ENCODE measurements around the gene FCHSD1.

FCHSD1 gene

DNA sequence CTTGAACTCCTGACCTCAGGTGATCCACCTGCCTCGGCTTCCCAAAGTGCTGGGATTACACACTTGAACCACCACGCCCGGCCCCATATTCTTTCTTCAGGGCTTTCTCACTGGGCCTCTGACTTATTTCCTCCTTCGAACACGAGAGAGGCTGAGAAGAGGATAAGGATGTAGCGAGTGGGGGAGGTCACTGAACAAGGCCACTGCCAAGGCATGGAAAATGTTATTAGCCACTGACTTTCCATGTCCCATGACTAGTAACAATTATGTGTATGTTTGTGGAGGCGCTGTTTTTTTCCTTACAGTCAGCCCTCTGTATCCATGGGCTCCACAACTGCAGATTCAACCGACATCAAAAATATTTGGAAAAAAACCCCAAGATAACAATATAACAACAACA, 12.3 kb upstream of the FCHSD1 start:
- ATAC-seq = no peak
- TF ChIP-seq TOX (CRISPR knock-in tag; IDR thresholded peaks at IDR 0.05; ENCODE audit: borderline replicate concordance) (no peak), ZFP30 (CRISPR knock-in tag; IDR thresholded peaks at IDR 0.05) (no peak), TSHZ2 (CRISPR knock-in tag; IDR thresholded peaks at IDR 0.05) (no peak), PPARA (CRISPR knock-in tag; IDR thresholded peaks at IDR 0.05; ENCODE audit: borderline replicate concordance) (no peak), OSR1 (CRISPR knock-in tag; IDR thresholded peaks at IDR 0.05) (no peak), GLIS3 (CRISPR knock-in tag; IDR thresholded peaks at IDR 0.05) (no peak), ZNF70 (CRISPR knock-in tag; IDR thresholded peaks at IDR 0.05) (no peak), ZC3H10 (CRISPR knock-in tag; IDR thresholded peaks at IDR 0.05) (no peak), ESRRG (CRISPR knock-in tag; IDR thresholded peaks at IDR 0.05) (no peak), ZFP3 (CRISPR knock-in tag; IDR thresholded peaks at IDR 0.05) (no peak), ZNF8 (CRISPR knock-in tag; IDR thresholded peaks at IDR 0.05) (no peak), BACH2 (CRISPR knock-in tag; IDR thresholded peaks at IDR 0.05; ENCODE audit: borderline replicate concordance) (no peak), ZNF565 (CRISPR knock-in tag; conservative IDR thresholded peaks at IDR 0.05; ENCODE audit: low read depth) (no peak), RARB (CRISPR knock-in tag; IDR thresholded peaks at IDR 0.05) (no peak)
- TF ChIP-seq, protein P1, sequence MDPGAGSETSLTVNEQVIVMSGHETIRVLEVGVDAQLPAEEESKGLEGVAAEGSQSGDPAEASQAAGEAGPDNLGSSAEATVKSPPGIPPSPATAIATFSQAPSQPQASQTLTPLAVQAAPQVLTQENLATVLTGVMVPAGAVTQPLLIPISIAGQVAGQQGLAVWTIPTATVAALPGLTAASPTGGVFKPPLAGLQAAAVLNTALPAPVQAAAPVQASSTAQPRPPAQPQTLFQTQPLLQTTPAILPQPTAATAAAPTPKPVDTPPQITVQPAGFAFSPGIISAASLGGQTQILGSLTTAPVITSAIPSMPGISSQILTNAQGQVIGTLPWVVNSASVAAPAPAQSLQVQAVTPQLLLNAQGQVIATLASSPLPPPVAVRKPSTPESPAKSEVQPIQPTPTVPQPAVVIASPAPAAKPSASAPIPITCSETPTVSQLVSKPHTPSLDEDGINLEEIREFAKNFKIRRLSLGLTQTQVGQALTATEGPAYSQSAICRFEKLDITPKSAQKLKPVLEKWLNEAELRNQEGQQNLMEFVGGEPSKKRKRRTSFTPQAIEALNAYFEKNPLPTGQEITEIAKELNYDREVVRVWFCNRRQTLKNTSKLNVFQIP (CRISPR knock-in tag; IDR thresholded peaks at IDR 0.05; ENCODE audit: borderline replicate concordance, low read depth) = no peak
- TF ChIP-seq, protein P2, sequence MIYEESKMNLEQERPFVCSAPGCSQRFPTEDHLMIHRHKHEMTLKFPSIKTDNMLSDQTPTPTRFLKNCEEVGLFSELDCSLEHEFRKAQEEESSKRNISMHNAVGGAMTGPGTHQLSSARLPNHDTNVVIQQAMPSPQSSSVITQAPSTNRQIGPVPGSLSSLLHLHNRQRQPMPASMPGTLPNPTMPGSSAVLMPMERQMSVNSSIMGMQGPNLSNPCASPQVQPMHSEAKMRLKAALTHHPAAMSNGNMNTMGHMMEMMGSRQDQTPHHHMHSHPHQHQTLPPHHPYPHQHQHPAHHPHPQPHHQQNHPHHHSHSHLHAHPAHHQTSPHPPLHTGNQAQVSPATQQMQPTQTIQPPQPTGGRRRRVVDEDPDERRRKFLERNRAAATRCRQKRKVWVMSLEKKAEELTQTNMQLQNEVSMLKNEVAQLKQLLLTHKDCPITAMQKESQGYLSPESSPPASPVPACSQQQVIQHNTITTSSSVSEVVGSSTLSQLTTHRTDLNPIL (CRISPR knock-in tag; IDR thresholded peaks at IDR 0.05; ENCODE audit: low read depth) = no peak
- TF ChIP-seq, protein P3, sequence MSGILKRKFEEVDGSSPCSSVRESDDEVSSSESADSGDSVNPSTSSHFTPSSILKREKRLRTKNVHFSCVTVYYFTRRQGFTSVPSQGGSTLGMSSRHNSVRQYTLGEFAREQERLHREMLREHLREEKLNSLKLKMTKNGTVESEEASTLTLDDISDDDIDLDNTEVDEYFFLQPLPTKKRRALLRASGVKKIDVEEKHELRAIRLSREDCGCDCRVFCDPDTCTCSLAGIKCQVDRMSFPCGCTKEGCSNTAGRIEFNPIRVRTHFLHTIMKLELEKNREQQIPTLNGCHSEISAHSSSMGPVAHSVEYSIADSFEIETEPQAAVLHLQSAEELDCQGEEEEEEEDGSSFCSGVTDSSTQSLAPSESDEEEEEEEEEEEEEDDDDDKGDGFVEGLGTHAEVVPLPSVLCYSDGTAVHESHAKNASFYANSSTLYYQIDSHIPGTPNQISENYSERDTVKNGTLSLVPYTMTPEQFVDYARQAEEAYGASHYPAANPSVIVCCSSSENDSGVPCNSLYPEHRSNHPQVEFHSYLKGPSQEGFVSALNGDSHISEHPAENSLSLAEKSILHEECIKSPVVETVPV (CRISPR knock-in tag; IDR thresholded peaks at IDR 0.05) = no peak

DNA sequence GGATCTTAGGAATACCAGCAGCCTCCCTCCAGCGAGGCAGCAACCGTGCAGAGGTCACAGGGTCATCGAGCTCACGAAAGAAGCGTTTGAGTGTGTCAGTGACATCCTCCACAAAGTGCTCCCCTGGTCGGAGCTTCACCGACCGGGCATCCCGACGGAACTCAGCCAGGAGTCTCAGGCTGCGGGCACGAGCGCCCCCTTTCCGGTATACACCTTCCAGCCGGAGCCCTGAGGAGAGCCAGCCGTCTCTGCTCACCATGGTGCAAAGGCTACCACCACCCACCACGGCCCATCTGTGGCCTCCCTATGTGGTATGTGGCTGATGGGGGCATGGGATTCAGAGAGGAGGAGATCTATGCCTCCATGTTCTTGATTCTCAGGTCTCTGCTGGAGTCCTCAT, 10.8 kb upstream of the FCHSD1 start:
- TF ChIP-seq SNAI2 (CRISPR knock-in tag; IDR thresholded peaks at IDR 0.05) (no peak), ZC3H10 (CRISPR knock-in tag; IDR thresholded peaks at IDR 0.05) (no peak), GLIS3 (CRISPR knock-in tag; IDR thresholded peaks at IDR 0.05) (no peak), BACH2 (CRISPR knock-in tag; IDR thresholded peaks at IDR 0.05; ENCODE audit: borderline replicate concordance) (no peak), CSDC2 (CRISPR knock-in tag; IDR thresholded peaks at IDR 0.05) (no peak), TOX (CRISPR knock-in tag; IDR thresholded peaks at IDR 0.05; ENCODE audit: borderline replicate concordance) (no peak), ZNF8 (CRISPR knock-in tag; IDR thresholded peaks at IDR 0.05) (no peak), ISL1 (CRISPR knock-in tag; IDR thresholded peaks at IDR 0.05) (no peak), RARB (CRISPR knock-in tag; IDR thresholded peaks at IDR 0.05) (no peak), ZNF70 (CRISPR knock-in tag; IDR thresholded peaks at IDR 0.05) (no peak), OSR1 (CRISPR knock-in tag; IDR thresholded peaks at IDR 0.05) (no peak), ZFP3 (CRISPR knock-in tag; IDR thresholded peaks at IDR 0.05) (no peak)
- TF ChIP-seq, protein P1 (CRISPR knock-in tag; IDR thresholded peaks at IDR 0.05; ENCODE audit: borderline replicate concordance, low read depth) = no peak
- TF ChIP-seq, protein P3 (CRISPR knock-in tag; IDR thresholded peaks at IDR 0.05) = no peak
- TF ChIP-seq, protein P4, sequence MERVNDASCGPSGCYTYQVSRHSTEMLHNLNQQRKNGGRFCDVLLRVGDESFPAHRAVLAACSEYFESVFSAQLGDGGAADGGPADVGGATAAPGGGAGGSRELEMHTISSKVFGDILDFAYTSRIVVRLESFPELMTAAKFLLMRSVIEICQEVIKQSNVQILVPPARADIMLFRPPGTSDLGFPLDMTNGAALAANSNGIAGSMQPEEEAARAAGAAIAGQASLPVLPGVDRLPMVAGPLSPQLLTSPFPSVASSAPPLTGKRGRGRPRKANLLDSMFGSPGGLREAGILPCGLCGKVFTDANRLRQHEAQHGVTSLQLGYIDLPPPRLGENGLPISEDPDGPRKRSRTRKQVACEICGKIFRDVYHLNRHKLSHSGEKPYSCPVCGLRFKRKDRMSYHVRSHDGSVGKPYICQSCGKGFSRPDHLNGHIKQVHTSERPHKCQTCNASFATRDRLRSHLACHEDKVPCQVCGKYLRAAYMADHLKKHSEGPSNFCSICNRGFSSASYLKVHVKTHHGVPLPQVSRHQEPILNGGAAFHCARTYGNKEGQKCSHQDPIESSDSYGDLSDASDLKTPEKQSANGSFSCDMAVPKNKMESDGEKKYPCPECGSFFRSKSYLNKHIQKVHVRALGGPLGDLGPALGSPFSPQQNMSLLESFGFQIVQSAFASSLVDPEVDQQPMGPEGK (CRISPR knock-in tag; IDR thresholded peaks at IDR 0.05; ENCODE audit: borderline replicate concordance) = no peak
- no peak for ATAC-seq

All from SK-N-SH treated with all-trans-retinoic acid at 6 μM for 48 hours (cell line).